Esophagus squamous epithelium (tissue), 5 donors: ENCODE results near the gene ACYP1. TPM values are rescaled to one million over a fixed set of nuclear protein-coding genes. Genes with fewer than 3 reads are reported as not detected.
A peak's percentile ranks its signal among the peaks of the same experiment; 100 is the strongest.

ENCODE experiments used
- DNase-seq: peaks from one replicate; lab custom pipeline; 2025; lab: John Stamatoyannopoulos, UW
- H3K27ac ChIP-seq, 4 donors: fragments of 200-600 bp; sonication (generic); one replicate each; pipeline ENCODE4 v1.5.1; 2016 to 2019; ENCODE audit warnings: mild to moderate bottlenecking in 1 of 4
- H3K27me3 ChIP-seq, 4 donors: fragments of 200-600 bp; sonication (generic); 1 replicate in 3 of 4; 2 replicates in 1 of 4; pipeline versions ENCODE4 v1.5.1 to v1.6.0; 2017 to 2021; ENCODE audit warnings: antibody characterized with exemption in 1 of 4
- H3K36me3 ChIP-seq, 3 donors: fragments of 200-600 bp; sonication (generic); one replicate each; pipeline ENCODE4 v1.5.1; 2016 to 2019
- H3K4me1 ChIP-seq, 3 donors: fragments of 200-600 bp; sonication (generic); one replicate each; pipeline ENCODE4 v1.5.1; 2017 to 2019
- H3K4me3 ChIP-seq, 4 donors: fragments of 200-600 bp; sonication (generic); 1 replicate in 3 of 4; 2 replicates in 1 of 4; pipeline ENCODE4 v1.5.1; 2016 to 2019; ENCODE audit warnings: mild to moderate bottlenecking in 2 of 4, moderate library complexity in 1 of 4
- H3K9me3 ChIP-seq, 3 donors: fragments of 200-600 bp; sonication (generic); one replicate each; pipeline ENCODE4 v1.5.1; 2016 to 2019
- POLR2A ChIP-seq, 4 donors: fragments of 450-650 bp; IDR thresholded peaks; one replicate each; pipeline ENCODE4 v1.6.1; 2017; ENCODE audit warnings: antibody characterized with exemption in 4 of 4, mild to moderate bottlenecking in 4 of 4, moderate library complexity in 3 of 4
- WGBS, 2 donors: methylation state at CpG; one replicate each; pipeline ENCODE4 v1.1.5; 2018; 5-methylcytosine and 5-hydroxymethylcytosine counted together
- intact Hi-C: fragments of 100-400 bp; cut with DNase I; formaldehyde crosslinking; loops from one replicate; pipeline ENCODE4 v1.15.0; 2022
- total RNA-seq, 4 donors: library from RNA; depleted of rRNA; stranded (reverse); fragments of >200 nt; gene quantifications; one replicate each; pipeline ENCODE4 v1.1.0, GENCODE V29; 2016
- TF ChIP-seq, protein P1 (sequence below), 6 experiments: fragments of 450-650 bp in 4 of 6; fragments of 200-600 bp in 2 of 6; sonication (generic) in 2 of 6; IDR thresholded peaks; one replicate each; pipeline ENCODE4 v1.5.1; 2016 to 2019; ENCODE audit warnings: antibody characterized with exemption in 6 of 6, mild to moderate bottlenecking in 4 of 6, moderate library complexity in 4 of 6
- donor health status: DM: yes; HTN: yes; CAD: no.

Gene ACYP1
- total RNA-seq, 4 donors from 2014 or later = 11.0 to 28.0 (median 15.4) TPM

DNA sequence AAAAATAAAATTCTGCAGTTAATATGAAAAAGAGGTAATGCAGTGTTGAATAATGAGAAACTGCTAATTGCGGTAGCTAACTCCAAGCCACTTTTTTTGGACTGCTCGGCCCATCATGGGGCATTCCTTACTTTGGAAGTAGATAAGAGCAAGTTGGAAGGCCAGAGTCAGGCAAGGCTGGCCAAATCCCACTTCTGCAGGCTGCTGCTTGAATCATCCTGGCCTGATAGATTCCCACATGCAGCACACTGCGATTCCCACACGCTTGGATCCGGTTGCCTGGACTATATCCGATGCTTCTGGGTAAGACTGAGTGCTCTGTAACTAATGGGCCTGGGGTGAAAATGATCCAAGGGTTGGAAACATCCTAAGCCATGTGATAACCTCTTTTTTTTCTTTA, 50.5 kb downstream of the ACYP1 start:
- H3K4me1 ChIP-seq = peaks cover 0 to 36% (median 9%) of the 10 kb centered on the region in 3 donors
- no peaks in the 10 kb centered on the region for H3K27me3 ChIP-seq
- intact Hi-C loops = no loop called here
- no peak for TF ChIP-seq POLR2A (IDR thresholded peaks at IDR 0.05)
- no peak overlapping the region for H3K4me3 ChIP-seq
- 72 to 83% methylated on average over 5 to 6 of the region's 6 CpGs for WGBS, 2 donors
- H3K36me3 ChIP-seq = peaks cover 9 to 93% (median 17%) of the 10 kb centered on the region in 3 donors
- DNase-seq = no peak
- H3K9me3 ChIP-seq = no peaks in the 10 kb centered on the region
- H3K27ac ChIP-seq = no peak overlapping the region

DNA sequence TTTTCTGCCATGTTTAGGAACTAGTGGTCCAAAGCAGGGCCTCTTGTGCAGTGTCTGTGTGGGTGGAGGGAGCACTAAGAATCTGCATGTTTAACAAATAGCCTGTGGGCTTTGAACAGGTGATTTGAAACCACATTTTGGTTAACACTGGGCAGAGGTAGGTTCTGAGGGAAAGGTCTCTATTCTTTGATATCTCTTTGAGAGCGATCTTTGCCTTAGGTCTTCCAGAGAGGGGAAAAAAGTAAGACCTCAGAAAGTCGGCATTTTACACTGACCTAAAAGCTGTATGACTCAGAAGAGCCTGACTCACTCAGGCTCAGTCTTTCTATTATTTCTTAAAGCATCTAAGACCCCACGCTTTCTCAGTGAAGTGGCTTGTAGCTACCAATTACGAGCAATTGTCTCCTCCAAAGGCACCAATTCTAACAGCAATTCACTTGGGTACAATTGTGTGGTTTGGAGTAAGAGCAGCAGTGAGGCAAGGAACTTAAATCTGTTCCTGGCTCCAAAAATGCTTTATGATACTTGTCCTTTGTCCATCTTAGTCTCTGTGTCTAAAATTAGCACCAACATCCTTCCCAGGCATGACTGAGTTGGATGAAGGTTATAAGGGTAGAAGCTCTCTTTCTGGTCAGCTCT, 52.3 kb downstream of the ACYP1 start:
- intact Hi-C loops = no loop called here
- WGBS, 2 donors = 36 to 50% methylated on average over 4 of the region's 4 CpGs
- no peak for DNase-seq
- Histone ChIP-seq H3K9me3 (no peaks in the 10 kb centered on the region), H3K4me1 (peaks cover 0 to 27% (median 7%) of the 10 kb centered on the region in 3 donors), H3K4me3 (no peak overlapping the region), H3K27ac (peak overlapping the region; percentile 9 to 59 (median 42)), H3K27me3 (no peaks in the 10 kb centered on the region), H3K36me3 (peaks cover 1 to 93% (median 19%) of the 10 kb centered on the region in 3 donors)
- TF ChIP-seq POLR2A (IDR thresholded peaks at IDR 0.05) = no peak
- TF ChIP-seq, protein P1, sequence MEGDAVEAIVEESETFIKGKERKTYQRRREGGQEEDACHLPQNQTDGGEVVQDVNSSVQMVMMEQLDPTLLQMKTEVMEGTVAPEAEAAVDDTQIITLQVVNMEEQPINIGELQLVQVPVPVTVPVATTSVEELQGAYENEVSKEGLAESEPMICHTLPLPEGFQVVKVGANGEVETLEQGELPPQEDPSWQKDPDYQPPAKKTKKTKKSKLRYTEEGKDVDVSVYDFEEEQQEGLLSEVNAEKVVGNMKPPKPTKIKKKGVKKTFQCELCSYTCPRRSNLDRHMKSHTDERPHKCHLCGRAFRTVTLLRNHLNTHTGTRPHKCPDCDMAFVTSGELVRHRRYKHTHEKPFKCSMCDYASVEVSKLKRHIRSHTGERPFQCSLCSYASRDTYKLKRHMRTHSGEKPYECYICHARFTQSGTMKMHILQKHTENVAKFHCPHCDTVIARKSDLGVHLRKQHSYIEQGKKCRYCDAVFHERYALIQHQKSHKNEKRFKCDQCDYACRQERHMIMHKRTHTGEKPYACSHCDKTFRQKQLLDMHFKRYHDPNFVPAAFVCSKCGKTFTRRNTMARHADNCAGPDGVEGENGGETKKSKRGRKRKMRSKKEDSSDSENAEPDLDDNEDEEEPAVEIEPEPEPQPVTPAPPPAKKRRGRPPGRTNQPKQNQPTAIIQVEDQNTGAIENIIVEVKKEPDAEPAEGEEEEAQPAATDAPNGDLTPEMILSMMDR (IDR thresholded peaks at IDR 0.05) = no peak

DNA sequence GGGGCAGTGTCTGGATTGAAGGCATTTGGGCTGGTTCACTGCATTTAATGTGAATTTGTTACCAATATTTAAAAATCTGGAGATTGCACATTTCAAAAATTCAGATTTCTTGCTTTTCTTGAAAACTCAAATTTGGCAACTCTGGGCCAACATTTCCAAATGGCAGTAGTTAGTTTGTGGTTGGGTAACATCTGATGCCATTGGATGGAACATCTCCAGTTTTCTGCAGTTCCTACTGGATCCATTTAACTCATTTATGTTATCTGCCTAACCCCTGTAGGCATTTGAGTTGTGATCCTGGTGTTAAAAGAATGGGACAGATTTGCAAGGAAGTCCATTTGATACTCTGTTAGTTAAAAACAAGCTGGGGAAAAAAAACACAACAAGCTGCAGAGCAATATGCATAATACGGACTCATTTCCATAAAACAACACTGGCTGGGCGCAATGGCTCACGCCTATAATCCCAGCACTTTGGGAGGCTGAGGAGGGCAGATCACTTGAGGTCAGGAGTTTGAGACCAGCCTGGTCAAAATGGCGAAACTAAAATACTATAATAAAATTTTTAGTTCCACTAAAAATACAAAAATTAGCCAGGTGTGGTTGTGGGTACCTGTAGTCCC, 53.2 kb downstream of the ACYP1 start:
- 93 to 98% methylated on average over 4 of the region's 4 CpGs for WGBS, 2 donors
- DNase-seq = no peak
- no peak overlapping the region for H3K4me3 ChIP-seq
- no peaks in the 10 kb centered on the region for H3K27me3 ChIP-seq
- peak overlapping the region; percentile 9 to 59 (median 42) for H3K27ac ChIP-seq
- TF ChIP-seq, protein P1 (IDR thresholded peaks at IDR 0.05) = no peak
- no peak for TF ChIP-seq POLR2A (IDR thresholded peaks at IDR 0.05)
- H3K9me3 ChIP-seq = no peaks in the 10 kb centered on the region
- peaks cover 0 to 93% (median 22%) of the 10 kb centered on the region in 3 donors for H3K36me3 ChIP-seq
- peaks cover 1 to 30% (median 8%) of the 10 kb centered on the region in 3 donors for H3K4me1 ChIP-seq
- intact Hi-C loops = no loop called here

DNA sequence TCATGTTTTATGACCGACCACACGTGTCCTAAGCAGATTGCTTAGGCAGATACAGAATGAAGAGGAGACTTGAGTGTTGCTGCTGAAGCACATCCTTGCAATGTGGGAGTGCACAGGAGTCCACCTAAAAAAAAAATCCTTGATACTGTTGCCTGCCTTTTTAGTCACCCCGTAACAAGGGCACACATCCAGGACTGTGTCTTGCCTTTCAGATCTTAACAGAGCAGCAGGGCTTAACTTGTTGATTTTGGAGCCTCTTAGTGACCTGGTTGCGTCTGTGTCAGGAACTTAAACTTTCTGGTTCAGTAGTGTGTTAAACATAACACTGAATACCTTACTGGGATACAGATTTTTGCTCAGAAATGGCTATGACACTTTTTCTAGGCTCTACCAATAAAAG, 54.6 kb downstream of the ACYP1 start:
- intact Hi-C loops = loop anchor here (10.0 kb wide), 1 partner anchor 76 kb away; no protein-coding TSS in a partner anchor
- Histone ChIP-seq H3K4me1 (peaks cover 11 to 44% (median 19%) of the 10 kb centered on the region in 3 donors), H3K36me3 (peaks cover 0 to 88% (median 18%) of the 10 kb centered on the region in 3 donors), H3K9me3 (no peaks in the 10 kb centered on the region), H3K27me3 (no peaks in the 10 kb centered on the region), H3K27ac (no peak overlapping the region), H3K4me3 (no peak overlapping the region)
- WGBS, 2 donors = 63 to 71% methylated on average over 4 of the region's 4 CpGs
- no peak for TF ChIP-seq POLR2A (IDR thresholded peaks at IDR 0.05)
- TF ChIP-seq, protein P1 (IDR thresholded peaks at IDR 0.05) = no peak
- DNase-seq = no peak

DNA sequence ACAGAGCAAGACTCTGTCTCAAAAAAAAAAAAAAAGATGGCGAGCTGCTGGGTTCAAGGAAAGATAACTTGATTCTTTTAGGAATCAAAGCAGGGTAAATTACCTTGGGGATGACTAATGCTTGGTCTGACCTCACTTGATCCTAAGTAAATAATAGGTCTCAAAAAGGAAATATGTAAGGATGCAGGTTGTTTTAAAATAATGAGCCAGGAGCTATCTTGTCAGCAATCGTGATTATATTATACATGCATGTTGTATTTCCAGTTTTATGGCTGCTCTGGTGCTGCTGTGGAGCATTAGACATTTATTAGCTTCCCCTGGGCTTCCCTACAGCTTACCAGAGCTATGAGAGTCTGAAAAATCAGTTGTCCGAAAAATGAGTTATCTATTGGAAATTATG, 58.5 kb downstream of the ACYP1 start:
- TF ChIP-seq POLR2A (IDR thresholded peaks at IDR 0.05) = no peak
- TF ChIP-seq, protein P1 (IDR thresholded peaks at IDR 0.05) = no peak

More for the DNA sequence above, 58.5 kb downstream of the ACYP1 start:
- 66 to 68% methylated on average over 3 of the region's 3 CpGs for WGBS, 2 donors
- Histone ChIP-seq H3K27me3 (no peaks in the 10 kb centered on the region), H3K4me1 (peaks cover 21 to 45% (median 21%) of the 10 kb centered on the region in 3 donors), H3K27ac (peak overlapping the region in 1 of 4 donors; percentile 5), H3K9me3 (no peaks in the 10 kb centered on the region), H3K36me3 (peaks cover 0 to 57% (median 18%) of the 10 kb centered on the region in 3 donors), H3K4me3 (no peak overlapping the region)
- intact Hi-C loops = loop anchor here (10.0 kb wide), 1 partner anchor 79 kb away; no protein-coding TSS in a partner anchor
- no peak for DNase-seq
